Stimulated activated CD8-positive, alpha-beta memory T cell treated with anti-CD3 and anti-CD28 coated beads, Interleukin-2, amount 100 ng/mL, for 48 hours (primary cell): Measurements from ENCODE around the gene ANTXR1.

Source experiments
- DNase-seq, 2 donors: peaks; one replicate each; pipeline ENCODE4 v3.0.0-alpha.2; 2020; ENCODE audit warnings: low read depth in 2 of 2

ANTXR1 gene

GRCh38 chr2:69097148-69097610 lies 84.2 kb downstream of the ANTXR1 start:
- no peak for DNase-seq

- no peak for DNase-seq
Observed at GRCh38 chr2:69097891-69098655, 85.1 kb downstream of the ANTXR1 start.

- no peak for DNase-seq
Observed at GRCh38 chr2:69099541-69099940, 86.6 kb downstream of the ANTXR1 start.

- DNase-seq: no peak
Observed at GRCh38 chr2:69100220-69100723, 87.3 kb downstream of the ANTXR1 start.

GRCh38 chr2:69102041-69102593 lies 89.1 kb downstream of the ANTXR1 start:
- DNase-seq: no peak

- no peak for DNase-seq
Observed at GRCh38 chr2:69103419-69103818, 90.4 kb downstream of the ANTXR1 start.

- no peak for DNase-seq
Observed at GRCh38 chr2:69104261-69104660, 91.3 kb downstream of the ANTXR1 start.

GRCh38 chr2:69109255-69109654 lies 96.3 kb downstream of the ANTXR1 start:
- DNase-seq: no peak

- no peak for DNase-seq
Observed at GRCh38 chr2:69111076-69111475, 98.1 kb downstream of the ANTXR1 start.

GRCh38 chr2:69113627-69114026 lies 100.6 kb downstream of the ANTXR1 start:
- no peak for DNase-seq

GRCh38 chr2:69114534-69114933 lies 101.6 kb downstream of the ANTXR1 start:
- no peak for DNase-seq

- DNase-seq: no peak
Observed at GRCh38 chr2:69116438-69116837, 103.5 kb downstream of the ANTXR1 start.

- DNase-seq: no peak
Observed at GRCh38 chr2:69118609-69119008, 105.6 kb downstream of the ANTXR1 start.

GRCh38 chr2:69119104-69119894 lies 106.3 kb downstream of the ANTXR1 start:
- no peak for DNase-seq

GRCh38 chr2:69122271-69122670 lies 109.3 kb downstream of the ANTXR1 start:
- DNase-seq: no peak

- DNase-seq: no peak
Observed at GRCh38 chr2:69123182-69123581, 110.2 kb downstream of the ANTXR1 start.

- DNase-seq: no peak
Observed at GRCh38 chr2:69124343-69124742, 111.4 kb downstream of the ANTXR1 start.

- DNase-seq: no peak
Observed at GRCh38 chr2:69125816-69126215, 112.8 kb downstream of the ANTXR1 start.

GRCh38 chr2:69126341-69126740 lies 113.4 kb downstream of the ANTXR1 start:
- DNase-seq: no peak

- DNase-seq: no peak
Observed at GRCh38 chr2:69131452-69131851, 118.5 kb downstream of the ANTXR1 start.

- no peak for DNase-seq
Observed at GRCh38 chr2:69131983-69132675, 119.2 kb downstream of the ANTXR1 start.
